GM23248 (cell line): Measurements from ENCODE around the gene INAFM2. TPM values are rescaled to one million over a fixed set of nuclear protein-coding genes. Genes with fewer than 3 reads are reported as not detected.

ENCODE experiments used
- DNase-seq: peaks from one replicate; pipeline ENCODE4 v3.0.0-alpha.2; 2015
- H2AFZ ChIP-seq: fragments of 200-600 bp; sonication (generic); 2 replicates; pipeline ENCODE4 v1.6.1; 2016; ENCODE audit warnings: antibody characterized with exemption
- H3F3A ChIP-seq: fragments of 200-600 bp; sonication (generic); 2 replicates; pipeline ENCODE4 v1.6.1; 2016; ENCODE audit warnings: mild to moderate bottlenecking, antibody characterized with exemption, mixed run types; ENCODE audit not compliant: insufficient read depth
- H3K27ac ChIP-seq: fragments of 200-600 bp; sonication (generic); 2 replicates; pipeline ENCODE4 v1.5.1; 2016; ENCODE audit warnings: mild to moderate bottlenecking
- H3K27me3 ChIP-seq: fragments of 200-600 bp; sonication (generic); replicated peaks from 2 replicates; pipeline ENCODE4 v1.6.1; 2016; ENCODE audit warnings: mild to moderate bottlenecking; ENCODE audit not compliant: insufficient read depth
- H3K36me3 ChIP-seq: fragments of 200-600 bp; sonication (generic); 2 replicates; pipeline ENCODE4 v1.6.1; 2016; ENCODE audit warnings: low read depth, mild to moderate bottlenecking
- H3K4me1 ChIP-seq: fragments of 200-600 bp; sonication (generic); 2 replicates; pipeline ENCODE4 v1.6.1; 2016; ENCODE audit warnings: mild to moderate bottlenecking; ENCODE audit not compliant: insufficient read depth
- H3K4me2 ChIP-seq: fragments of 200-600 bp; sonication (generic); one replicate; pipeline ENCODE4 v1.6.1; 2016; ENCODE audit warnings: mild to moderate bottlenecking; ENCODE audit not compliant: unreplicated experiment
- H3K4me3 ChIP-seq: fragments of 200-600 bp; sonication (generic); 2 replicates; pipeline ENCODE4 v1.5.1; 2016; ENCODE audit warnings: mild to moderate bottlenecking
- H3K79me2 ChIP-seq: fragments of 200-600 bp; sonication (generic); 2 replicates; pipeline ENCODE4 v1.6.1; 2016; ENCODE audit warnings: mild to moderate bottlenecking; ENCODE audit not compliant: insufficient read depth
- H3K9ac ChIP-seq: fragments of 200-600 bp; sonication (generic); 2 replicates; pipeline ENCODE4 v1.6.1; 2016; ENCODE audit warnings: mild to moderate bottlenecking
- H3K9me2 ChIP-seq: fragments of 200-600 bp; sonication (generic); 2 replicates; pipeline ENCODE4 v1.6.1; 2016; ENCODE audit warnings: mixed run types, mild to moderate bottlenecking, moderate library complexity; ENCODE audit not compliant: insufficient read depth
- H3K9me3 ChIP-seq: fragments of 200-600 bp; sonication (generic); one replicate; pipeline ENCODE4 v1.6.1; 2017; ENCODE audit warnings: low read depth
- H4K20me1 ChIP-seq: fragments of 200-600 bp; sonication (generic); 2 replicates; pipeline ENCODE4 v1.6.0; 2016; ENCODE audit not compliant: insufficient read depth
- EZH2 ChIP-seq: fragments of 200-600 bp; sonication (generic); IDR thresholded peaks from 2 replicates; pipeline ENCODE4 v1.6.1; 2018; ENCODE audit warnings: antibody characterized with exemption, mild to moderate bottlenecking; ENCODE audit not compliant: insufficient read depth, poor library complexity, severe bottlenecking
- EZH2phosphoT487 ChIP-seq: fragments of 200-600 bp; sonication (generic); IDR thresholded peaks from 2 replicates; pipeline ENCODE4 v1.6.1; 2018; ENCODE audit warnings: antibody characterized with exemption, moderate library complexity, mild to moderate bottlenecking, low read depth; ENCODE audit not compliant: insufficient read depth
- WGBS, 2 experiments: methylation state at CpG; one replicate each; pipeline ENCODE4 v1.1.6; 2015 to 2017; ENCODE audit warnings: low lambda C conversion rate in 2 of 2, low coverage in 1 of 2; ENCODE audit errors: missing lambda C conversion rate in 2 of 2; 5-methylcytosine and 5-hydroxymethylcytosine counted together
- in situ Hi-C: fragments of 300-500 bp; cut with MboI; formaldehyde crosslinking; loops from 2 replicates; pipeline ENCODE4 v1.15.0; 2020
- polyA plus RNA-seq: library from polyadenylated mRNA; unstranded; fragments of >200 nt; fragmentation: Nextera tagmentation; extraction: Ambion mirVana; gene quantifications from 2 replicates; pipeline ENCODE4 v1.2.1, GENCODE V29; 2016
- total RNA-seq: library from RNA; depleted of rRNA; stranded (reverse); fragments of >200 nt; shearing (Covaris generic); gene quantifications from 2 replicates; pipeline ENCODE4 v1.2.3, GENCODE V29; 2014

INAFM2 gene
- total and polyA plus RNA-seq, 2 experiments from 2014 or later: 4.5 to 16.6 TPM

GRCh38 chr15:40344631-40345120 is 21.2 kb downstream of the INAFM2 start:
- H3K36me3 ChIP-seq: no peaks in the 10 kb centered on the region
- H4K20me1 ChIP-seq: no peaks in the 10 kb centered on the region
- H3F3A ChIP-seq: peaks cover 25% of the 10 kb centered on the region
- TF ChIP-seq EZH2: no peak
- TF ChIP-seq EZH2phosphoT487: no peak
- H3K79me2 ChIP-seq: peaks cover 8% of the 10 kb centered on the region
- peak overlapping the region; percentile 99 for H3K27ac ChIP-seq
- H3K9me2 ChIP-seq: no peaks in the 10 kb centered on the region
- in situ Hi-C loops: no loop called here
- H3K4me3 ChIP-seq: no peak overlapping the region
- H3K9me3 ChIP-seq: no peaks in the 10 kb centered on the region
- H3K27me3 ChIP-seq: no peaks in the 10 kb centered on the region
- WGBS, 2 experiments: 31 to 32% methylated on average over 11 to 14 of the region's 15 CpGs
- DNase-seq: peak; percentile 84
- peak overlapping the region; percentile 32 for H3K4me2 ChIP-seq
- H3K4me1 ChIP-seq: peaks cover 38% of the 10 kb centered on the region
- no peak overlapping the region for H3K9ac ChIP-seq
- H2AFZ ChIP-seq: peak overlapping the region; percentile 30; the same call in 1 of the 2 replicates

- peak overlapping the region; percentile 30; the same call in 1 of the 2 replicates for H2AFZ ChIP-seq
- H3K9me3 ChIP-seq: no peaks in the 10 kb centered on the region
- no peak overlapping the region for H3K9ac ChIP-seq
- DNase-seq: no peak
- H3K27me3 ChIP-seq: no peaks in the 10 kb centered on the region
- no peak overlapping the region for H3K4me2 ChIP-seq
- H3K4me3 ChIP-seq: no peak overlapping the region
- 65 to 76% methylated on average over 10 of the region's 10 CpGs for WGBS, 2 experiments
- peaks cover under 1% of the 10 kb centered on the region; the same call in 1 of the 2 replicates for H3K79me2 ChIP-seq
- TF ChIP-seq EZH2phosphoT487 (no peak), EZH2 (no peak)
- H3K4me1 ChIP-seq: peaks cover 32% of the 10 kb centered on the region
- H3K36me3 ChIP-seq: no peaks in the 10 kb centered on the region
- H4K20me1 ChIP-seq: no peaks in the 10 kb centered on the region
- H3K9me2 ChIP-seq: no peaks in the 10 kb centered on the region
- no peak overlapping the region for H3K27ac ChIP-seq
- in situ Hi-C loops: no loop called here
- H3F3A ChIP-seq: peaks cover 19% of the 10 kb centered on the region
Measured at GRCh38 chr15:40345225-40345866, 21.9 kb downstream of the INAFM2 start.

GRCh38 chr15:40345867-40346578 is 22.5 kb downstream of the INAFM2 start:
- DNase-seq: no peak
- Histone ChIP-seq H3K4me2 (no peak overlapping the region), H3K4me1 (peaks cover 30% of the 10 kb centered on the region), H2AFZ (no peak overlapping the region), H3K9me2 (no peaks in the 10 kb centered on the region), H3K4me3 (no peak overlapping the region), H3K27ac (no peak overlapping the region), H4K20me1 (no peaks in the 10 kb centered on the region), H3K36me3 (no peaks in the 10 kb centered on the region), H3K79me2 (no peaks in the 10 kb centered on the region), H3F3A (peaks cover 18% of the 10 kb centered on the region), H3K27me3 (no peaks in the 10 kb centered on the region), H3K9ac (no peak overlapping the region), H3K9me3 (no peaks in the 10 kb centered on the region)
- in situ Hi-C loops: no loop called here
- TF ChIP-seq EZH2phosphoT487: no peak
- TF ChIP-seq EZH2: no peak
- 66 to 71% methylated on average over 6 of the region's 6 CpGs for WGBS, 2 experiments

- TF ChIP-seq EZH2phosphoT487 (no peak), EZH2 (no peak)
- no peak overlapping the region for H3K4me2 ChIP-seq
- H4K20me1 ChIP-seq: no peaks in the 10 kb centered on the region
- no peaks in the 10 kb centered on the region for H3K36me3 ChIP-seq
- no peak overlapping the region for H3K27ac ChIP-seq
- H3F3A ChIP-seq: peaks cover 11% of the 10 kb centered on the region
- no peaks in the 10 kb centered on the region for H3K9me3 ChIP-seq
- no peak overlapping the region for H2AFZ ChIP-seq
- 74 to 77% methylated on average over 15 of the region's 15 CpGs for WGBS, 2 experiments
- no peaks in the 10 kb centered on the region for H3K9me2 ChIP-seq
- H3K79me2 ChIP-seq: no peaks in the 10 kb centered on the region
- H3K9ac ChIP-seq: no peak overlapping the region
- H3K27me3 ChIP-seq: no peaks in the 10 kb centered on the region
- no peak overlapping the region for H3K4me3 ChIP-seq
- H3K4me1 ChIP-seq: peaks cover 21% of the 10 kb centered on the region
- no peak for DNase-seq
- in situ Hi-C loops: no loop called here
Measured at GRCh38 chr15:40346579-40347558, 23.4 kb downstream of the INAFM2 start.
